Bronchial epithelial cell (primary cell): Measurements from ENCODE around the gene ARHGAP23. TPM values are rescaled to one million over a fixed set of nuclear protein-coding genes. Genes with fewer than 3 reads are reported as not detected.

Experiments used
- DNase-seq: peaks from one replicate; pipeline ENCODE4 v3.0.0-alpha.2; 2010; ENCODE audit warnings: low read depth
- FAIRE-seq: peaks from 2 replicates; lab custom pipeline; 2011; peaks lifted over from hg19 to GRCh38; lab: Jason Lieb, UNC
- H3K27me3 ChIP-seq: 2 replicates; pipeline ENCODE4 v1.5.1; 2011; ENCODE audit warnings: low read length; ENCODE audit not compliant: control insufficient read depth, insufficient read depth
- H3K36me3 ChIP-seq: 2 replicates; pipeline ENCODE4 v1.5.1; 2011; ENCODE audit warnings: low read length; ENCODE audit not compliant: control insufficient read depth, insufficient read depth
- H3K4me3 ChIP-seq: 2 replicates; pipeline ENCODE4 v1.5.1; 2011; ENCODE audit warnings: mild to moderate bottlenecking, low read depth, low read length, control low read depth
- total RNA-seq: library from RNA; depleted of rRNA; stranded (reverse); fragments of >200 nt; gene quantifications from 2 replicates; pipeline ENCODE4 v1.2.1, GENCODE V29; 2014
- TF ChIP-seq, protein P1 (sequence below): IDR thresholded peaks from 2 replicates; pipeline ENCODE4 v1.5.1; 2011; ENCODE audit warnings: mild to moderate bottlenecking, moderate library complexity, low read length, control low read depth, inconsistent platforms; ENCODE audit not compliant: insufficient read depth, severe bottlenecking

The ARHGAP23 gene
- total RNA-seq, 1 donor from 2014 or later = 15.8 TPM

DNA sequence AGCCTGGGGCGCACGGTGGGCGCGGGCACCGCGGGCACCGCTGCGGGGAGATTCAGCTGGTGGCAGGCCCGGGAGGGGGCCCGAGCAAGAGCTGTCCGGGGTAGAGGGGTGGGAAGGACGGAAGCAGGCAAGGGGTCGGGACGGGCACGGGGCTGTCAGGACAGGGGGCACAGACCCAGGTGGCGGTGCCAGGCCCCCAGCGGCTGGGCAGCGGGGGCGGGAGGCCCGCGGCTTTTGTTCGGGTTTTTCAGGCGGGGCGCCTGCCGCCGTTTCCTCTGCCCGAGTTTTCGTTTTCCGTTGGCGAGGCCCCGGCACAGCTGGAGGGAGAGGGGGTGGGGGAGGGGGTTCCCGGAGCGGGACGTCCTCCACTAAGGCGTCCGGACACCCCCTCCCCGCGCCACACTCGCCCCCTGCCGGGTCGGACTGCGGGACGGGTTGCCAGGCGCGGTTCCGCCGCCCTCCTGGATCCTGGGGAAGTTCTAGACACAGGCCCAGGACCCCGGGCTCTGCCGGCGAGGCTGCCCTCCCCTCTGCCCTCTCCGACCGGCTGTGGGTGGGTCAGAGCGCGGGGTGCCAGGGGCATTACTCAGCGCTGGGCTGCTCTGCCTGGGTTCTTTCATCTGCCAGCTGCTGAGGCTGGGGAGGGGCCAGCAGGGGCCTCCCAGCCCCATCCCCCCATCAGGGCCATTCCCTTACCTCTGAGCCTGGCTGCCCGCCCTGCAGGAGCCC, 543 bp downstream of the ARHGAP23 start:
- H3K36me3 ChIP-seq = no peaks in the 10 kb centered on the region
- no peak for FAIRE-seq
- DNase-seq = no peak
- H3K4me3 ChIP-seq = peak overlapping the region; percentile 66
- no peaks in the 10 kb centered on the region for H3K27me3 ChIP-seq
- TF ChIP-seq, protein P1, sequence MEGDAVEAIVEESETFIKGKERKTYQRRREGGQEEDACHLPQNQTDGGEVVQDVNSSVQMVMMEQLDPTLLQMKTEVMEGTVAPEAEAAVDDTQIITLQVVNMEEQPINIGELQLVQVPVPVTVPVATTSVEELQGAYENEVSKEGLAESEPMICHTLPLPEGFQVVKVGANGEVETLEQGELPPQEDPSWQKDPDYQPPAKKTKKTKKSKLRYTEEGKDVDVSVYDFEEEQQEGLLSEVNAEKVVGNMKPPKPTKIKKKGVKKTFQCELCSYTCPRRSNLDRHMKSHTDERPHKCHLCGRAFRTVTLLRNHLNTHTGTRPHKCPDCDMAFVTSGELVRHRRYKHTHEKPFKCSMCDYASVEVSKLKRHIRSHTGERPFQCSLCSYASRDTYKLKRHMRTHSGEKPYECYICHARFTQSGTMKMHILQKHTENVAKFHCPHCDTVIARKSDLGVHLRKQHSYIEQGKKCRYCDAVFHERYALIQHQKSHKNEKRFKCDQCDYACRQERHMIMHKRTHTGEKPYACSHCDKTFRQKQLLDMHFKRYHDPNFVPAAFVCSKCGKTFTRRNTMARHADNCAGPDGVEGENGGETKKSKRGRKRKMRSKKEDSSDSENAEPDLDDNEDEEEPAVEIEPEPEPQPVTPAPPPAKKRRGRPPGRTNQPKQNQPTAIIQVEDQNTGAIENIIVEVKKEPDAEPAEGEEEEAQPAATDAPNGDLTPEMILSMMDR = no peak

DNA sequence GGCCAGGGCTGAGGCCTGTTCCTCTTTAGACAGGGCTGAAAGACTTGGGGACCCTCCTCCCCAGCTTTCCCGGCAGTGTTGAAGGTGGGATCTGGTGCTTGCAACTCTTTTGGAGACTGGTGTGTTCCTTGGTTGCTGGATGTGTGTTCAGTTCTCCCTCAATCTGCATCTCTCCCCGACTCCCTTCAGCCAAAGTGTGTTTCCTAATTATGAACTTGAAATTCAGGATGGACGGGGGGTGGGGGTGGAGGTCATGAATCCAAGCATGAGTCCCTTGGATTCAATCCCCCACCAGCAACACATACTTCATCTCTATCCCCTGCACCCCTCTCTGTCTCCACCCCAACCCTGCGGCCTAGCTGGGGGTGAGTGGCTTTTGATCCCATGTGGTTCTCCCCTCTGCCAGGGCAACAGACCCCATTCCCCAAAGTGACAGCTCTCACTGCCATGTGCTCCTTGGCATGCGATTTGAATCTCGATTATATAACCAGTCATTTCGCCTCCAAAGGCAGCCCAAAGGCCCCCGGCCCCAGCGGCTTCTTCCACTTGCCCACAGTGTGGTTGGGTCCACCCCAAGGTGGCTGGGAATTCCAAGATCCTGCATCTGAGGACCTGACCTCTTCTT, 1.3 kb downstream of the ARHGAP23 start:
- no peak for DNase-seq
- Histone ChIP-seq H3K27me3 (no peaks in the 10 kb centered on the region), H3K36me3 (no peaks in the 10 kb centered on the region), H3K4me3 (no peak overlapping the region)
- no peak for FAIRE-seq
- TF ChIP-seq, protein P1 = no peak

DNA sequence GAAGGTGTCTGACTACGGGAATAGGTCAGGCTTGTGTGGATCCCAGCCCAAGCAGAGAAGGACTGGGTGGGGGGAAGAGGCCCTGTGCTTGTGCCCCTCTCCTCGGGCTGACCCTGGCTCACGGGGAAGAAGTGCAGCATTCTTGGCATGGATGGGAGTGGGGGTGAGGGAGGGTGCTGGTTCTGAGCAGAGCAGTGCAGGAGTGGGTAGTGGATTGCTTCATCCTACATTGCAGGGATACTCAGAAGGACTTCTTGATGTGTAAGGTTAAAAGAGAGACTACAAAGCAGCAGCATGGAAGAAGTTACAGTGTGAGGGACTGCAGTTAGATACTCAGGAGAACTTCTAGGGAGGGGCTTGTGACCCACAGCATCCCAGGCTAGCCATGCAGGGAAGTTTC, 2.1 kb downstream of the ARHGAP23 start:
- DNase-seq (no peak), FAIRE-seq (no peak)
- Histone ChIP-seq H3K27me3 (no peaks in the 10 kb centered on the region), H3K4me3 (no peak overlapping the region), H3K36me3 (no peaks in the 10 kb centered on the region)
- TF ChIP-seq, protein P1 = no peak

DNA sequence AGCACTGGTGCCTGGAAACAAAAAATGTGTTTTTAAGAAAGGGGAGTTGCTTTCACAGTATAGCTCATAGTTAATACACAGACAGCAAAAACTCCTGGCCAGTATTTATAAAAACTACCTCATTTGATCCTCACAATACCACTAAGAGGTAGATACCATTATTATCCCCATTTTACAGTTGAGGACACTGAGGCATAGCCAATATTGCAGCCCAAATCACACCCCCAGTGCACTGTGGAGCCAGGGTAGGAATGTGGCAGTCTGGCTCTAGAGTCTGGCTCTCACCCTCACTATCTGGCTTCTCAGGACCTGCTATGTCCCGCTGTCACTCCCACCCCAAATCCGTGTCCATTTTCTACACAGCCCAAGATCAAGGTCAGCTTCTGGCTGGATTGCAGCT, 2.6 kb downstream of the ARHGAP23 start:
- Histone ChIP-seq H3K27me3 (no peaks in the 10 kb centered on the region), H3K4me3 (no peak overlapping the region), H3K36me3 (no peaks in the 10 kb centered on the region)
- no peak for FAIRE-seq
- TF ChIP-seq, protein P1 = no peak
- no peak for DNase-seq

DNA sequence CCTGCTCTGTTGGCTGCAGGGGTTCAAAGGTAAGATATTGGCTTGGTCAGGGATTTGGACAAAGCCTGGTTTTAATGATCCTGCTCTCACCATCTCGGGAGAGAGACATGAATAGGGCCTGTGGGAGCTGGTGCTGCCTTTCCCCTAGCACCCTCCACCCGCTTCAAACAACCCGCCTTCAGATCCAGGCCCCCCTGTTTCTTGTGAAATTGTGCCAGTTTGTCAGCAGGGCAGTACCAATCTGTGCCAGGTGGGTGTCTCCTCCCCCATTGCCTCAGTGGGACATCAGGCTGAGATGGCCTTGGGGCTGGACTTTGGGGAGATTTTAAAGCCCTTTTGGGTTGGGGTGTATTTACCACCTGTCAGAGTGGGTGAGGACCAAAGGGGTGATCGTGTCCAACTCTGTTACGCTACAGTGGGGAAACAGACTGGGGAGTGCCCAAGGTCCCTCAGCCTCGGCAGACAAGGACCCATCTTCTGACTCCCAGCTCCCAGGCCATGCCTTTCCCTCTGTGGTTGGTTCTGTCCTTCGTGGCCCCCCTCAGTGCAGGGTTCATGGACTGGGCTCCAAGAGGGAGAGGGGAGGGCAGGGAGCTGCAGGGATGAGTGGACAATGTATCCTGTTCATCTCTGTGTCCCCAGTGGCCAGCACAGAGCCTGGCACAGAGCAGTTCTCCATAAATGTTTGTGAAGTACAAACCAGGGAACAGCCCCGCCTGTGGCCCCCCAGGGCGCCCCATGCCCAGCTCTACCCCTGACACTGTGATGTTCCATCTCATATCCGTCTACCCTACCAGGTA, 3.3 kb downstream of the ARHGAP23 start:
- DNase-seq (no peak), FAIRE-seq (no peak)
- TF ChIP-seq, protein P1 = no peak
- Histone ChIP-seq H3K4me3 (no peak overlapping the region), H3K27me3 (no peaks in the 10 kb centered on the region), H3K36me3 (no peaks in the 10 kb centered on the region)
